ENCODE results near the gene DESI2. TPM values are rescaled to one million over a fixed set of nuclear protein-coding genes. Genes with fewer than 3 reads are reported as not detected.

Gene DESI2
- total and polyA plus RNA-seq, 2 of the 8 experiments (the other 6 are each of a cell fraction or from before 2014, with no cell fraction given), result 54.0 to 110 TPM

DNA sequence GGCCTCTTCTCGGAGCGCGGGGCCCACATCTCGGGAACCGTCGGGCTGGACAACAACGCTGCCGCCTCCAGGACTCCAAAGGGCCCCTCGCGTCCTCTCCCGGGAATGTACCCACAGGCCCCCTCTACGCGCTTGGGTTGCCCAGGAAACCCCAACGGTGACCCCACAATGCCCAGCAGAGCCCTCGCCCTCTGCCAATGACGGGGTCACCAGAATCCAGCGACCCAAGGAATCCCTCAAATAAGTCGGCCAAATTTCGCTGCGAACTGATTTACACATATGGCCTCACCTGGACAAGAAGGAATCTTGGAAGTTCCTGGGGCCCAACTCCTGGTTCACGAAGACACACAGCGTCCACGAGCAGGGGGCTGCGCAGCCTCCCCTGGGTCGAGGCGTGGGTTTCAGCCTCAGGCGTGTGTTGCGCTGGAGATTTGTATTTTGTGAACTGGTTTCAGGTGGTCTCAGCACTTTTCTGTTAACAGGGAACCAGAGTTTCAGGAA, 78.1 kb downstream of the DESI2 start:
- no peaks in the 10 kb centered on the region for H4K20me1 ChIP-seq (replicated peaks in 1 of 2; ENCODE audit: control insufficient read depth in 1 of 2, insufficient read depth in 2 of 2, low read length in 2 of 2)
- 45% methylated on average over 28 of the region's 28 CpGs; no CpG with 5 or more reads in 1 of the 2 experiments for WGBS, 2 experiments (ENCODE audit: extremely low coverage in 1 of 2, insufficient coverage in 1 of 2, insufficient read length in 1 of 2, insufficient replicate concordance in 2 of 2, low coverage in 1 of 2, low lambda C conversion rate in 2 of 2, missing lambda C conversion rate in 1 of 2)
- peak overlapping the region; percentile 73 for H4K5ac ChIP-seq (ENCODE audit: insufficient read length, low read depth, low read length)
- no peak overlapping the region for H2AK5ac ChIP-seq (ENCODE audit: low read depth, low read length)
- peak overlapping the region; percentile 23; the same call in 1 of the 2 replicates for H2AFZ ChIP-seq (ENCODE audit: low read length)
- no peak overlapping the region for H2BK15ac ChIP-seq (ENCODE audit: low read length)
- no peaks in the 10 kb centered on the region for H3K79me1 ChIP-seq (ENCODE audit: low read depth, low read length)
- no peaks in the 10 kb centered on the region for H3K36me3 ChIP-seq (ENCODE audit: control insufficient read depth in 2 of 4, insufficient read depth in 4 of 4, low read length in 3 of 4)
- FAIRE-seq (no peak), DNase-seq (ENCODE audit: low read depth in 1 of 2, low spot score in 2 of 2) (peak in 1 of 2 experiments; percentile 68)
- H3K9me3 ChIP-seq (ENCODE audit: insufficient read depth in 2 of 2, low read depth in 1 of 2, low read length in 1 of 2), result peaks cover 0 to 5% of the 10 kb centered on the region in 2 experiments; a peak in 2 of 4 replicates
- peak overlapping the region; percentile 24 for H2BK120ac ChIP-seq (replicated peaks; ENCODE audit: low read depth, low read length)
- peak overlapping the region; percentile 22 to 57 (median 36); a peak in 5 of 8 replicates for H3K4me3 ChIP-seq (ENCODE audit: extremely low read depth in 1 of 4, insufficient read depth in 2 of 4, low read depth in 3 of 4, low read length in 4 of 4)
- no peaks in the 10 kb centered on the region for H3K79me2 ChIP-seq (ENCODE audit: control insufficient read depth in 1 of 2, insufficient read depth in 2 of 2, low read length in 2 of 2)
- no peak overlapping the region for H3K4ac ChIP-seq (replicated peaks; ENCODE audit: insufficient read length, low read depth, low read length)
- no peak overlapping the region for H2BK12ac ChIP-seq (ENCODE audit: low read depth, low read length)
- H3K23me2 ChIP-seq (ENCODE audit: low read depth, low read length), result peaks cover 4% of the 10 kb centered on the region
- H4K8ac ChIP-seq (ENCODE audit: extremely low read depth, insufficient read depth, low read length), result peak overlapping the region; percentile 94; the same call in 1 of the 2 replicates
- H2BK5ac ChIP-seq (ENCODE audit: low read depth, low read length), result no peak overlapping the region
- H4K91ac ChIP-seq (replicated peaks; ENCODE audit: insufficient read length, low read length), result peak overlapping the region; percentile 90
- TF ChIP-seq MAFK (IDR thresholded peaks at IDR 0.05; ENCODE audit: low read depth, low read length) (no peak), BCL11A (IDR thresholded peaks at IDR 0.05; ENCODE audit: low read depth in 2 of 2, low read length in 2 of 2) (no peak), SIN3A (conservative IDR thresholded peaks at IDR 0.05 in 1 of 2, IDR thresholded peaks at IDR 0.05 in 1 of 2; ENCODE audit: low read depth in 1 of 2, low read length in 2 of 2) (no peak), KDM4A (IDR thresholded peaks at IDR 0.05; ENCODE audit: low read depth, low read length, severe bottlenecking) (peak; percentile 21), JUN (IDR thresholded peaks at IDR 0.05; ENCODE audit: low read depth, low read length) (no peak), EGR1 (IDR thresholded peaks at IDR 0.05; ENCODE audit: borderline replicate concordance, low read depth, low read length) (no peak), GABPA (IDR thresholded peaks at IDR 0.05; ENCODE audit: borderline replicate concordance, insufficient read depth, low read length) (no peak), RBBP5 (IDR thresholded peaks at IDR 0.05; ENCODE audit: borderline replicate concordance, low read depth, low read length) (no peak), RFX5 (IDR thresholded peaks at IDR 0.05; ENCODE audit: borderline replicate concordance, low read depth, low read length) (no peak), TAF1 (IDR thresholded peaks at IDR 0.05; ENCODE audit: low read depth, low read length) (0 out of 2 replicates have a peak, but pooled peaks have one; percentile 1)
- no peak overlapping the region for H2BK20ac ChIP-seq (ENCODE audit: low read length)
- H3K23ac ChIP-seq (ENCODE audit: insufficient read length), result no peak overlapping the region
- ChIA-PET CTCF (ENCODE audit: partially characterized antibody) (interaction anchor here (0.5 to 1.1 kb wide), 2 partner anchors 16 kb away, joined by 3 read pairs; no protein-coding TSS in a partner anchor), POLR2A (ENCODE audit: partially characterized antibody) (interaction anchor here (0.8 to 3.4 kb wide), 7 partner anchors 9 to 105 kb away, joined by 3 to 12 read pairs (median 4); partner anchors contain the start of gene COX20)
- no peak overlapping the region for H3K27ac ChIP-seq (ENCODE audit: low read depth, low read length)
- H3K9ac ChIP-seq (replicated peaks in 1 of 4; ENCODE audit: extremely low read depth in 1 of 4, low read depth in 3 of 4, low read length in 3 of 4), result peak overlapping the region in 3 of 4 experiments; percentile 5 to 67 (median 54); a peak in 4 of 7 replicates
- H3K18ac ChIP-seq (ENCODE audit: extremely low read depth, low read length), result peak overlapping the region; percentile 5; the same call in 1 of the 2 replicates
- no peak overlapping the region for H3K14ac ChIP-seq (ENCODE audit: insufficient read length)
- peaks cover 0 to 7% (median 3%) of the 10 kb centered on the region in 4 experiments; a peak in 6 of 7 replicates for H3K27me3 ChIP-seq (replicated peaks in 1 of 4; ENCODE audit: control insufficient read depth in 3 of 4, extremely low read depth in 1 of 4, insufficient read depth in 3 of 4, low read length in 3 of 4)
- peaks cover 1 to 9% (median 6%) of the 10 kb centered on the region in 4 experiments for H3K4me1 ChIP-seq (replicated peaks in 1 of 4; ENCODE audit: control insufficient read depth in 3 of 4, insufficient read depth in 4 of 4, low read length in 3 of 4)
- H3K4me2 ChIP-seq (ENCODE audit: insufficient read depth in 1 of 2, low read depth in 2 of 2, low read length in 2 of 2), result peak overlapping the region; percentile 80 to 81
- H3K56ac ChIP-seq (replicated peaks; ENCODE audit: insufficient read length, low read depth, low read length), result no peak overlapping the region

Data from H1 (cell line).